HepG2 (cell line): ENCODE results near the gene EMC1. TPM values are rescaled to one million over a fixed set of nuclear protein-coding genes. Genes with fewer than 3 reads are reported as not detected.

Experiments
- ATAC-seq: fragments of 200-7000 bp; cut with Tn5 transposase; 3 replicates; pipeline ENCODE4 v1.9.1; 2020; ENCODE audit warnings: mild to moderate bottlenecking, moderate library complexity
- BruUV-seq: library from RNA; stranded (reverse); fragments of 400-500 nt; replicated peaks from 2 replicates; lab custom pipeline; 2021; lab: Mats Ljungman, UMichigan
- CTCF ChIA-PET: fragments of 300-600 bp; formaldehyde crosslinking; extraction: SDS; loops from one replicate; lab custom pipeline; 2021; ENCODE audit warnings: low total read pairs, inconsistent platforms, low intra/inter-chr PET ratio; lab: Yijun Ruan, JAX
- POLR2A ChIA-PET: fragments of 350-600 bp; sonication (Branson Sonifier 250); formaldehyde crosslinking; loops from one replicate; lab custom pipeline; 2020; ENCODE audit warnings: antibody characterized with exemption, inconsistent platforms; lab: Yijun Ruan, JAX
- DNase-seq: peaks from one replicate; pipeline ENCODE4 v3.0.0-alpha.2; 2015; ENCODE audit warnings: low spot score
- FAIRE-seq: peaks from 3 replicates; lab custom pipeline; 2011; peaks lifted over from hg19 to GRCh38; lab: Jason Lieb, UNC
- H2AFZ ChIP-seq: one replicate; pipeline ENCODE4 v1.6.1; 2011; ENCODE audit warnings: low read length, inconsistent platforms
- H3K27ac ChIP-seq: fragments of 300-600 bp; 3 replicates; pipeline ENCODE4 v1.8.0; 2011; ENCODE audit warnings: mixed run types, mild to moderate bottlenecking, mixed read lengths, low read length, inconsistent platforms; ENCODE audit not compliant: insufficient read depth; ENCODE audit errors: extremely low read length
- H3K27me3 ChIP-seq, 2 experiments: fragments of 200-600 bp in 1 of 2; 2 replicates in 1 of 2; 3 replicates in 1 of 2; pipeline versions ENCODE4 v1.6.0 to v1.8.0; 2011; ENCODE audit warnings: low read length in 2 of 2, mild to moderate bottlenecking in 2 of 2, moderate library complexity in 2 of 2, inconsistent platforms in 1 of 2; ENCODE audit not compliant: insufficient read depth in 2 of 2, control insufficient read depth in 1 of 2
- H3K36me3 ChIP-seq, 2 experiments: fragments of 200-600 bp in 1 of 2; replicated peaks in 1 of 2; 2 replicates in 1 of 2; 3 replicates in 1 of 2; pipeline versions ENCODE4 v1.5.1 to v1.8.0; 2011; ENCODE audit warnings: low read length in 2 of 2, inconsistent platforms in 1 of 2; ENCODE audit not compliant: insufficient read depth in 2 of 2, control insufficient read depth in 1 of 2
- H3K4me1 ChIP-seq: 2 replicates; pipeline ENCODE4 v1.5.1; 2012; ENCODE audit warnings: low read length, inconsistent platforms; ENCODE audit not compliant: insufficient read depth
- H3K4me2 ChIP-seq: 2 replicates; pipeline ENCODE4 v1.6.0; 2011; ENCODE audit warnings: low read depth, low read length, inconsistent platforms
- H3K4me3 ChIP-seq, 3 experiments: fragments of 200-600 bp in 1 of 3; sonication (generic), shearing (Covaris generic) in 1 of 3; replicated peaks in 1 of 3; 2 replicates each; pipeline ENCODE4 v1.5.1; 2011 to 2016; ENCODE audit warnings: low read length in 3 of 3, inconsistent platforms in 2 of 3, low read depth in 2 of 3, mild to moderate bottlenecking in 2 of 3, control low read depth in 1 of 3, mixed read lengths in 1 of 3; ENCODE audit not compliant: insufficient read depth in 1 of 3
- H3K79me2 ChIP-seq: one replicate; pipeline ENCODE4 v1.6.1; 2011; ENCODE audit warnings: low read length, inconsistent platforms; ENCODE audit not compliant: insufficient read depth
- H3K9ac ChIP-seq: 2 replicates; pipeline ENCODE4 v1.6.0; 2011; ENCODE audit warnings: mild to moderate bottlenecking, low read depth, low read length, inconsistent platforms; ENCODE audit not compliant: insufficient read depth
- H3K9me3 ChIP-seq: 2 replicates; pipeline ENCODE4 v1.5.1; 2012; ENCODE audit warnings: mild to moderate bottlenecking, low read length
- H4K20me1 ChIP-seq: 2 replicates; pipeline ENCODE4 v1.6.0; 2011; ENCODE audit warnings: inconsistent platforms, mild to moderate bottlenecking, low read length, moderate library complexity; ENCODE audit not compliant: insufficient read depth
- GZF1 ChIP-seq: sonication (generic); formaldehyde crosslinking; IDR thresholded peaks from 2 replicates; pipeline ENCODE4 v1.5.1; 2020; ENCODE audit warnings: mild to moderate bottlenecking, missing genetic modification reagents
- MAF1 ChIP-seq: sonication (generic); formaldehyde crosslinking; IDR thresholded peaks from 2 replicates; pipeline ENCODE4 v1.5.0; 2020; ENCODE audit warnings: missing genetic modification reagents, borderline replicate concordance
- MLXIP ChIP-seq: sonication (generic); formaldehyde crosslinking; IDR thresholded peaks from 2 replicates; pipeline ENCODE4 v1.9.0; 2021; ENCODE audit warnings: missing genetic modification reagents, borderline replicate concordance
- RFX5 ChIP-seq: IDR thresholded peaks from 2 replicates; pipeline ENCODE4 v1.6.1; 2011; ENCODE audit warnings: low read depth, low read length, improper control_type of control experiment
- SAP130 ChIP-seq: IDR thresholded peaks from 2 replicates; pipeline ENCODE4 v1.6.1; 2016; ENCODE audit warnings: low read depth
- TBX3 ChIP-seq: fragments of 450-650 bp; IDR thresholded peaks from 2 replicates; pipeline ENCODE4 v1.6.1; 2017; ENCODE audit warnings: antibody characterized with exemption, mild to moderate bottlenecking, inconsistent platforms, borderline replicate concordance
- ZBTB38 ChIP-seq: sonication (generic); formaldehyde crosslinking; IDR thresholded peaks from 2 replicates; pipeline ENCODE4 v1.5.1; 2020; ENCODE audit warnings: mild to moderate bottlenecking, missing genetic modification reagents
- ZIK1 ChIP-seq: sonication (generic); formaldehyde crosslinking; IDR thresholded peaks from 2 replicates; pipeline ENCODE4 v1.5.0; 2020; ENCODE audit warnings: mild to moderate bottlenecking, low read depth, missing genetic modification reagents, borderline replicate concordance
- WGBS: methylation state at CpG from one replicate; pipeline ENCODE4 v1.1.6; 2017; ENCODE audit warnings: low lambda C conversion rate; 5-methylcytosine and 5-hydroxymethylcytosine counted together
- in situ Hi-C: cut with HindIII; loops from 2 replicates; pipeline ENCODE4 v1.10.0; 2017; ENCODE audit warnings: low pct_unique_long_range_greater_than_20kb; ENCODE audit not compliant: extremely low pct_ligation_motif_present
- intact Hi-C: fragments of 100-400 bp; cut with micrococcal nuclease; formaldehyde crosslinking; loops from one replicate; pipeline ENCODE4 v1.10.0; 2022; ENCODE audit not compliant: unreplicated experiment
- polyA plus RNA-seq, 8 experiments: library from polyadenylated mRNA; depleted of rRNA in 3 of 8; stranded (reverse) in 7 of 8; unstranded in 1 of 8; fragments of >200 nt; fragmentation: Illumina TruSeq in 4 of 8; extraction: Trizol in 4 of 8; gene quantifications; 2 replicates each; pipeline versions ENCODE4 v1.2.1 to v1.2.3, GENCODE V29; 2011 to 2016; ENCODE audit warnings: low read depth in 4 of 8, missing spikeins in 1 of 8, mixed read lengths in 1 of 8; ENCODE audit not compliant: insufficient read depth in 1 of 8
- total RNA-seq, 5 experiments: library from RNA; depleted of rRNA; stranded (reverse); fragments of >200 nt; fragmentation: Illumina TruSeq; extraction: Trizol; gene quantifications; 2 replicates each; pipeline ENCODE4 v1.2.3, GENCODE V29; 2016; ENCODE audit warnings: low read depth in 1 of 5
- TF ChIP-seq, protein P1 (sequence below): IDR thresholded peaks from 2 replicates; pipeline ENCODE4 v1.6.1; 2016; ENCODE audit warnings: missing compliant biosample characterization, missing genetic modification reagents, borderline replicate concordance
- TF ChIP-seq, protein P2 (sequence below): IDR thresholded peaks from 2 replicates; pipeline ENCODE4 v1.6.1; 2016; ENCODE audit warnings: mild to moderate bottlenecking, missing biosample characterization, missing genetic modification reagents

EMC1 gene
- total and polyA plus RNA-seq, 2 of the 13 experiments (the other 11 are each of a cell fraction or from before 2014, with no cell fraction given): 38.0 to 61.3 TPM

DNA sequence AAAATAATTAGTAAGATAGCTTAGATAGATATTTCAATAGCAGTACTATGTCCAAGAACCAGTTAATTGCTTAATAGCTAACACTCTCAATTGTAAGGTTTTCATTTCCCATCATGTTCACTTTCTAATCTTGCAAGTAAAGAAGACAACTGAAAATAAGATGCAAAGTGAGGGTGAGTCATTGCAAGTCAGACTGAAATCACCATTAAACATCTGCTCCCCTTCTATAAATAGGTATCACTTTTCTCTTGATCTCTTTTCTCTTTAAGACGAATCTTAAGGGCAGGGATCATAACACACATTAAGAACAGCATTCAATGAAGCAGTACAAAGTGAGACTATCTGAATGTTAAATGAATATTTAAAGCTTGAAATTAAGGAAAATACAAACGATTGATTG lies 81.7 kb downstream of the EMC1 start:
- CTCF ChIA-PET: no interaction called here
- no peak for TF ChIP-seq MAF1 (CRISPR knock-in tag)
- TF ChIP-seq GZF1 (CRISPR knock-in tag): no peak
- TF ChIP-seq MLXIP (CRISPR knock-in tag): no peak
- TF ChIP-seq TBX3: no peak
- no peak for TF ChIP-seq ZIK1
- TF ChIP-seq, protein P1, sequence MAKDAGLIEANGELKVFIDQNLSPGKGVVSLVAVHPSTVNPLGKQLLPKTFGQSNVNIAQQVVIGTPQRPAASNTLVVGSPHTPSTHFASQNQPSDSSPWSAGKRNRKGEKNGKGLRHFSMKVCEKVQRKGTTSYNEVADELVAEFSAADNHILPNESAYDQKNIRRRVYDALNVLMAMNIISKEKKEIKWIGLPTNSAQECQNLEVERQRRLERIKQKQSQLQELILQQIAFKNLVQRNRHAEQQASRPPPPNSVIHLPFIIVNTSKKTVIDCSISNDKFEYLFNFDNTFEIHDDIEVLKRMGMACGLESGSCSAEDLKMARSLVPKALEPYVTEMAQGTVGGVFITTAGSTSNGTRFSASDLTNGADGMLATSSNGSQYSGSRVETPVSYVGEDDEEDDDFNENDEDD (CRISPR knock-in tag): no peak
- TF ChIP-seq ZBTB38 (CRISPR knock-in tag): no peak
- TF ChIP-seq RFX5: no peak
- TF ChIP-seq, protein P2, sequence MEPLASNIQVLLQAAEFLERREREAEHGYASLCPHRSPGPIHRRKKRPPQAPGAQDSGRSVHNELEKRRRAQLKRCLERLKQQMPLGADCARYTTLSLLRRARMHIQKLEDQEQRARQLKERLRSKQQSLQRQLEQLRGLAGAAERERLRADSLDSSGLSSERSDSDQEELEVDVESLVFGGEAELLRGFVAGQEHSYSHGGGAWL: no peak
- no peak for TF ChIP-seq SAP130 (CRISPR knock-in tag)
- no peak for DNase-seq
- Histone ChIP-seq H3K4me3 (no peak overlapping the region), H3K36me3 (peaks cover 49 to 92% of the 10 kb centered on the region in 2 experiments), H3K79me2 (no peaks in the 10 kb centered on the region), H4K20me1 (no peaks in the 10 kb centered on the region), H3K4me1 (no peaks in the 10 kb centered on the region), H3K4me2 (no peak overlapping the region), H3K9me3 (no peaks in the 10 kb centered on the region), H3K9ac (no peak overlapping the region), H2AFZ (no peak overlapping the region), H3K27me3 (no peaks in the 10 kb centered on the region), H3K27ac (no peak overlapping the region)
- FAIRE-seq: no peak
- no TSS peak for BruUV-seq
- intact Hi-C loops: no loop called here
- no peak for ATAC-seq
- POLR2A ChIA-PET: no interaction called here
- in situ Hi-C loops: loop anchor here (10.0 kb wide), 1 partner anchor 65 kb away; no protein-coding TSS in a partner anchor
- 97% methylated on average over 2 of the region's 2 CpGs for WGBS
